ENCODE measurements around the gene CSKMT. TPM values are rescaled to one million over a fixed set of nuclear protein-coding genes. Genes with fewer than 3 reads are reported as not detected.

The CSKMT gene
- total RNA-seq, 1 donor = 11.2 TPM

DNA sequence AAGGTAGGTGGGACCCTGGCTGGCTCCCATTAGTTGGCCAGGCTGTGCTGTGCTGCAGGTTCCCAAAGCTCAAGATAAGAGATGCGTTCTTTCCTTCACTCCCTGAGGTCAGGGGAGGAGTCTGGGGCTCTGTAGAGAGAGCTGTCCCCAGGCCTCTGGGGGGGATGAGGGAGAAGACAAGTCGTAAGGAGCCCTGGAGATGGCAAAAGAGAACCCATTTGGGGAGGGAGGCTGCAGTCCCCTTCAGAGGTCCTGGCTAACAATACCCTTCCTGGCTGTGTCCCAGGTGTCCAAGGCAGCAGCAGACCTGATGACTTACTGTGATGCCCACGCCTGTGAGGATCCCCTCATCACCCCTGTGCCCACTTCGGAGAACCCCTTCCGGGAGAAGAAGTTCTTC is 43.3 kb downstream of the CSKMT start:
- peak; percentile 35 for DNase-seq (ENCODE audit: insufficient read length, low spot score, missing footprints)
- H3K4me2 ChIP-seq (ENCODE audit: insufficient read depth, low read length) = peak overlapping the region; percentile 98

DNA sequence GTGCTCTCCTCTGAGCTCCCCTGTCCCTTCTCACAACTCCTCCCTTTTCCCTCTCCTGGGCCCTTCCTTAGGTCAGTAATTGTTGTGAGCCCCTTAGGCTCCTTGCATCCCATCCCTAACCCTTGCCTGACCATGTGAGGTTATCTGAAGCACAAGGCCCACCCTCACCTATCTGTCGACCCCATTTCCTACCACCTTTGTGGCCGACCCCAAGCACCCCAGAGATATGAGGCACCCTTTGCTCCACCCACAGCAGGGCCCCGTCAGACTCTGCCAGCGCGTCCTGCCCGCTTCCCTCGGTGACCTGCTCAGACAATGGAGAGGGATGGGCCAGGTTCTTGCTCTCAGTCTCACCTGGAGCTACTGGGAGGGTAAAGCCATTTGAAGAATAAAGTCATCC is 43.7 kb downstream of the CSKMT start:
- Histone ChIP-seq H3K79me2 (ENCODE audit: insufficient read depth, low read length) (peaks cover 13% of the 10 kb centered on the region), H3K4me2 (ENCODE audit: insufficient read depth, low read length) (peak overlapping the region; percentile 98), H3K4me3 (ENCODE audit: insufficient read depth, low read length) (peak overlapping the region; percentile 82), H3K4me1 (ENCODE audit: insufficient read depth, low read length) (peaks cover 29% of the 10 kb centered on the region), H3K27me3 (ENCODE audit: insufficient read depth, low read length) (no peaks in the 10 kb centered on the region), H2AFZ (ENCODE audit: low read length) (peak overlapping the region; percentile 92), H4K20me1 (ENCODE audit: insufficient read depth, low read length) (no peaks in the 10 kb centered on the region), H3K27ac (ENCODE audit: low read depth, low read length) (peak overlapping the region; percentile 86), H3K9me3 (ENCODE audit: low read depth, low read length) (no peaks in the 10 kb centered on the region), H3K36me3 (ENCODE audit: insufficient read depth, low read length) (peaks cover 35% of the 10 kb centered on the region)
- TF ChIP-seq, protein P1, sequence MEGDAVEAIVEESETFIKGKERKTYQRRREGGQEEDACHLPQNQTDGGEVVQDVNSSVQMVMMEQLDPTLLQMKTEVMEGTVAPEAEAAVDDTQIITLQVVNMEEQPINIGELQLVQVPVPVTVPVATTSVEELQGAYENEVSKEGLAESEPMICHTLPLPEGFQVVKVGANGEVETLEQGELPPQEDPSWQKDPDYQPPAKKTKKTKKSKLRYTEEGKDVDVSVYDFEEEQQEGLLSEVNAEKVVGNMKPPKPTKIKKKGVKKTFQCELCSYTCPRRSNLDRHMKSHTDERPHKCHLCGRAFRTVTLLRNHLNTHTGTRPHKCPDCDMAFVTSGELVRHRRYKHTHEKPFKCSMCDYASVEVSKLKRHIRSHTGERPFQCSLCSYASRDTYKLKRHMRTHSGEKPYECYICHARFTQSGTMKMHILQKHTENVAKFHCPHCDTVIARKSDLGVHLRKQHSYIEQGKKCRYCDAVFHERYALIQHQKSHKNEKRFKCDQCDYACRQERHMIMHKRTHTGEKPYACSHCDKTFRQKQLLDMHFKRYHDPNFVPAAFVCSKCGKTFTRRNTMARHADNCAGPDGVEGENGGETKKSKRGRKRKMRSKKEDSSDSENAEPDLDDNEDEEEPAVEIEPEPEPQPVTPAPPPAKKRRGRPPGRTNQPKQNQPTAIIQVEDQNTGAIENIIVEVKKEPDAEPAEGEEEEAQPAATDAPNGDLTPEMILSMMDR (IDR thresholded peaks at IDR 0.05; ENCODE audit: extremely low read depth, low read depth, low read length) = no peak
- DNase-seq (ENCODE audit: insufficient read length, low spot score, missing footprints) = no peak

More for the DNA sequence above, 43.3 kb downstream of the CSKMT start:
- Histone ChIP-seq H3K79me2 (ENCODE audit: insufficient read depth, low read length) (peaks cover 13% of the 10 kb centered on the region), H3K4me3 (ENCODE audit: insufficient read depth, low read length) (peak overlapping the region; percentile 82), H2AFZ (ENCODE audit: low read length) (no peak overlapping the region), H3K4me1 (ENCODE audit: insufficient read depth, low read length) (peaks cover 29% of the 10 kb centered on the region), H3K9me3 (ENCODE audit: low read depth, low read length) (no peaks in the 10 kb centered on the region), H3K27me3 (ENCODE audit: insufficient read depth, low read length) (no peaks in the 10 kb centered on the region), H3K36me3 (ENCODE audit: insufficient read depth, low read length) (peaks cover 31% of the 10 kb centered on the region), H4K20me1 (ENCODE audit: insufficient read depth, low read length) (no peaks in the 10 kb centered on the region), H3K27ac (ENCODE audit: low read depth, low read length) (peak overlapping the region; percentile 86)
- TF ChIP-seq, protein P1 (IDR thresholded peaks at IDR 0.05; ENCODE audit: extremely low read depth, low read depth, low read length) = no peak

DNA sequence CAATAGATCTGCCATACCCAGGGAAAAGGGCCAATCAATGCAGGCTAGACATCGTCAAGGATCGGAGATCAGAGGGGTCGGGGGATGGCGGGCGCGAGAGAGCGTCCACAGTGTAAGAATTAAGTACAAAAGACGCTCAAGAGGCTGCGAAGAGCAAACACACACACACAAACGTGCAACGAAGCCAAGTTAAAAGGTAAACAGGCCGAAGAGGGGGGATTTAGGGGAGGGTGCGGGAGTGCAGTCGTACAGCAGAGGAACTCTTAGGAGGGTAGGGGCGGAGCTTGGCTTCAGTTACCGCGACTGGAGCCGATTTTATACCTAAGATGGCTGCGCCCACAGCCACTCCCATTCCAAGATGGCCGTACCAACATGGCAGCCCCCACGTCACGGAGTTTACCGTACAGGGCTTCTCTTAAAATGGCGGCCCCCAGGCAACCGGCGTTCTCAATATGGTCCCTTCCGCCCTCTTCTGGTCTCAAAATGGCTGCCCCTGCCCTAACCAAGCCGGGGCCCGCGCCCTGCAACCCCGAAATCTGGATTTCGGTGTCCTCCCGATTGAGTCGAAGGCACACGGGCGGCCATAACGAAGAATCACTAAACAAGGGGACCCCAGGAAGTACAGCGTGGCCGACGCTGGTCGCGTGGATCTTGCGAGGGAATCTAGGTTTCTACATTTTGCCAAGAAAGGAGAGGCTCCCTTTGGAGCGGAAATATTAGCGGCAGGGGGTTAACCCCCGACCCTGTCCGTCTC is 44.3 kb downstream of the CSKMT start:
- peak overlapping the region; percentile 98 for H3K4me2 ChIP-seq (ENCODE audit: insufficient read depth, low read length)
- peak; percentile 97 for DNase-seq (ENCODE audit: insufficient read length, low spot score, missing footprints)
- H3K4me1 ChIP-seq (ENCODE audit: insufficient read depth, low read length) = peaks cover 29% of the 10 kb centered on the region
- TF ChIP-seq, protein P1 (IDR thresholded peaks at IDR 0.05; ENCODE audit: extremely low read depth, low read depth, low read length) = no peak
- no peaks in the 10 kb centered on the region for H3K9me3 ChIP-seq (ENCODE audit: low read depth, low read length)
- peak overlapping the region; percentile 92 for H2AFZ ChIP-seq (ENCODE audit: low read length)
- H3K36me3 ChIP-seq (ENCODE audit: insufficient read depth, low read length) = peaks cover 38% of the 10 kb centered on the region
- no peaks in the 10 kb centered on the region for H3K27me3 ChIP-seq (ENCODE audit: insufficient read depth, low read length)
- H3K4me3 ChIP-seq (ENCODE audit: insufficient read depth, low read length) = peak overlapping the region; percentile 82
- H3K27ac ChIP-seq (ENCODE audit: low read depth, low read length) = peak overlapping the region; percentile 86
- peaks cover 15% of the 10 kb centered on the region for H3K79me2 ChIP-seq (ENCODE audit: insufficient read depth, low read length)
- no peaks in the 10 kb centered on the region for H4K20me1 ChIP-seq (ENCODE audit: insufficient read depth, low read length)

DNA sequence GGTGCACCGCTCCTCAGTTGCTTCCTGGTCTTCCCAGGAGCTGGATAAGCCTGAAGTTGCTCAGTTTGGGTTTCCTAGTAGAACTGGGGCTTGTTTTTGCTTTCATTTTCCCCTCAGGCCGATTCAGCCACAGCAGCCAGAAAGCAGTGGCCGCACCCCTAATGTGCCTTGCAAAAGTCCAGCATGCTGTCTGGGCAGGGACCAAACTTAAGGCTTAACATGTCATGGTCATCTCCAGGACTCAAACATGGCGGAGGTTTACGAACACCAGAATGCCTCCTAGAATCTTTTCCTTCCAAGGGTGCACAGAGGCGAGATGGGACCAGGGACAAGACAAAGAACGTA is 44.9 kb downstream of the CSKMT start:
- Histone ChIP-seq H3K27ac (ENCODE audit: low read depth, low read length) (peak overlapping the region; percentile 86), H3K36me3 (ENCODE audit: insufficient read depth, low read length) (peaks cover 43% of the 10 kb centered on the region), H3K27me3 (ENCODE audit: insufficient read depth, low read length) (no peaks in the 10 kb centered on the region), H4K20me1 (ENCODE audit: insufficient read depth, low read length) (no peaks in the 10 kb centered on the region), H3K4me1 (ENCODE audit: insufficient read depth, low read length) (peaks cover 29% of the 10 kb centered on the region), H2AFZ (ENCODE audit: low read length) (peak overlapping the region; percentile 92), H3K79me2 (ENCODE audit: insufficient read depth, low read length) (peaks cover 15% of the 10 kb centered on the region), H3K4me2 (ENCODE audit: insufficient read depth, low read length) (peak overlapping the region; percentile 98), H3K4me3 (ENCODE audit: insufficient read depth, low read length) (peak overlapping the region; percentile 82), H3K9me3 (ENCODE audit: low read depth, low read length) (no peaks in the 10 kb centered on the region)
- TF ChIP-seq, protein P1 (IDR thresholded peaks at IDR 0.05; ENCODE audit: extremely low read depth, low read depth, low read length) = no peak
- peak; percentile 88 for DNase-seq (ENCODE audit: insufficient read length, low spot score, missing footprints)

All from osteoblast (primary cell).